NCI-H510A (cell line): ENCODE data around the gene CDC42BPA.
"Not testable (repeated sequence)": the region's sequence is repeated elsewhere in the genome, so short reads cannot be mapped to it uniquely, and the experiment has no call there.

ENCODE experiments used
- DNase-seq: peaks from one replicate; lab custom pipeline; 2025; lab: John Stamatoyannopoulos, UW

CDC42BPA gene

GRCh38 chr1:227306689-227307088, 11.6 kb downstream of the CDC42BPA start:
- no peak for DNase-seq

DNA sequence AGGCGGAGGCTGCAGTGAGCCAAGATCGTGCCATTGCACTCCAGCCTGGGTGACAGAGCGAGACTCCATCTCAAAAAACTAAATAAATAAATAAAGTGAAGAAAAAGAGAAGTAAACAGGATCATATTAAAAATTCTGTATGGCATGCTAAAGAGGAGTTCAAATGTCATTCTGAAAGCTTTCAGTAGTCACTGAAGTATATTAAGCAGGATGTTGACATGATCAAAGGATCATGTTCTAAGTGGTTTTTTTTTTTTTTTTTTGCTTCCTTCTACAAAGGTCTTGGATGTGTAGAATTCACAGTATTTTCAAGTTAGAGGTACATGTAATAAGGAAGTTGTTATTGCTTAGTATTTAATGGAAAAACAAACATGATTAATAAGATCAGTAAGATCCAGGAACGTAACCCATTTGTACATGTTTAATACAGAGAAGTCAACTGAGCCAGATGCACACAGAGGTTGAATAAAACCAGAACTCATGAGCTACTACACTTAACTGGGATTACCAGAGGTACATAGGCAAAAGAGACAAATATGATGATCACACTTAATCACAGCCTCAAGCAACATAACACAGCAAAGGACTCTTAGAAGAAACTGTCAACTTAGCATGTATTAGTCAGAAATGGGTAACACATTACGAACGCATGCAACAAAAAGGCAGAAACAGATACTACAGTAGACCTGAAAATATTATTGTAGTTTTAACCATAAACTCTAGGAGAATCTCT, 12.2 kb downstream of the CDC42BPA start:
- DNase-seq, result no peak

DNA sequence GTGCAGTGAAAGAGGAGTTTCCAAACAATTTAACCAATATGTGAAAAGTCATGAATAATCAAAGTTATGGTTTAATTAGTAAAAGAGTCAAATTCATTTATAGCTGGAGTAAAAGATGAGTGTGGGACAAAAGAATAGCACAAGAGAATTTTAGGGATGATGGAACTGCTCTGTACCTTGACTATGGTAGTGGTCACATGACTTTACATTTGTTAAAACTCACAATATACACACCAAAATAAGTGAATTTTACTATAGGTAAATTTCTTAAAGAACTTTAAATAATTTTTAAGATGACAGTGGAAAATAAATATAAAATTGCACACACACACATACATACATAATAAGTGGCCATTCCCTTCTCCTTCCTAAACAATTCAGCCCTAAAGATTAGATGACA, 13.6 kb downstream of the CDC42BPA start:
- DNase-seq, result no peak

GRCh38 chr1:227303662-227304061, 14.6 kb downstream of the CDC42BPA start:
- no peak for DNase-seq

GRCh38 chr1:227300682-227301081, 17.6 kb downstream of the CDC42BPA start:
- DNase-seq, result no peak

- DNase-seq, result no peak
Observed at GRCh38 chr1:227299688-227300087, 18.6 kb downstream of the CDC42BPA start.

GRCh38 chr1:227299241-227299627, 19.1 kb downstream of the CDC42BPA start:
- no peak for DNase-seq

GRCh38 chr1:227298512-227299240, 19.6 kb downstream of the CDC42BPA start:
- no peak for DNase-seq

DNA sequence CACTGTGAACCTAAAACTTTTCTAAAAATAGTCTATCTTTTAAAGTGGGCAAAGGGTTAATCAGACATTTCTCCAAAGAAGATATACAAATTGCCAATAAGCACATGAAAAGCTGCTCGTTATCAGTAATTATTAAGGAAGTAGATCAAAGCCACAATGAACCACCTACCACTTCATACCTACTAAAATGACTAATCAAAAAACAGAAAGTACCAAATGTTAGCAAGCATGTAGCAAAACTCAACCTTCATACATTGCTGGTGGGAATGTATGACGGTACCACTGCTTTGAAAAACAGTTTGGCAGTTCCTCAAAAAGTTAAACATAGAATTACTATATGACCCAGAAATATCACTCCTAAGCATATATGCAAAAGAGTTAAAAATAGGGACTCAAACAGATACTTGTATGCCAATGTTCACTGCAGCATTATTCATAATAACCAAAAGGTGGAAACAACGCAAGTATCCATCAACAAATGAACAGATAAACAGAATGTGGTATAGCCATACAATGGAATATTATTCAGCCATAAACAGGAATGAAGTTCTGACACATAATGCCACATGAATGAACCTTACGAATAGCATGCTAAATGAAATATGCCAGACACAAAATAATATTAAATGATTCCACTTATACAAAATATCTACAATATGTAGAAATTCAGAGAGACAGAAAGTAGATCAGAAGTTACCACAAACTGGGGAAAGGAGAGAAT, 21.1 kb downstream of the CDC42BPA start:
- no peak for DNase-seq

GRCh38 chr1:227295609-227296008, 22.7 kb downstream of the CDC42BPA start:
- DNase-seq, result no peak

DNA sequence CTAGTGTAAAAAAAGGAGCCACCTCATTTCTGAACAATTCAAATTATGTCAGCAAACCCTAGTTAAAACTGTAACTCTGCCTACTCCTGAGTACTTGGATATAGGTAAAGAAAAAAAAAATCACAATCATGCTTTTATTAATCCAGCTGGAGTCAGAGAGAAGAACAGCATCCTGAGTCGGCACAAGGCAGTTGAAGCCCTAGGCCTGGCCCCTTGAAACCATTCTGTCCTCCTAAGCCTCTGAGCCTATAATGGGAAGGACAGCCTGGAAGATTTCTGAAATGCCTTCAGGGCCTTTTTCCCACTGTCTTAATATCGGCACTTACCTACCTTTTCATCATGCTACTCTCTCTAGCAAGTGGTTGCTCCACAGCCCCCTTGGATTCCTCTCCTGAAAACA, 32.5 kb downstream of the CDC42BPA start:
- no peak for DNase-seq

- DNase-seq, result no peak
Observed at GRCh38 chr1:227281371-227281770, 36.9 kb downstream of the CDC42BPA start.

DNA sequence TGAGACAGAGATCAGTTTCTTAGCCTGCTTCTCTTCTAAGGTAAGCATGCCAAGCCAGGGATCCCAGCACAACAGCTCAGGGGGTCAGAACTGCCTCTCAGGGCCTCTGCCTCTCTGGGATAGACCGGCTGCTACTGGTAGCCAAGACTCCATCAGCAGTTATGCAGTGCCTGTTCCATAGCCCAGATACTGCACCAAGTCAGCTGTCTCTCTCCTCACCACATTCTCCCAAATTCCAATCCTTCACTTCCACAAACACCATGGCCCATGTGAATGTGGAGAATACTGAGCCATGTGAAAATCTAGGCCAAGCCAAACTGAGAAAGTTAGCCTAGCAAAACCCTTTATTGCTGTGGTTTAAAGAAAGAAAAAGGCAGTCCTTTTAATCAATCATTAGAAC, 37.5 kb downstream of the CDC42BPA start:
- no peak for DNase-seq

- DNase-seq, result not testable (repeated sequence)
Observed at GRCh38 chr1:227276156-227276693, 42.1 kb downstream of the CDC42BPA start.

- no peak for DNase-seq
Observed at GRCh38 chr1:227273557-227273956, 44.7 kb downstream of the CDC42BPA start.

- no peak for DNase-seq
Observed at GRCh38 chr1:227272428-227272827, 45.9 kb downstream of the CDC42BPA start.

DNA sequence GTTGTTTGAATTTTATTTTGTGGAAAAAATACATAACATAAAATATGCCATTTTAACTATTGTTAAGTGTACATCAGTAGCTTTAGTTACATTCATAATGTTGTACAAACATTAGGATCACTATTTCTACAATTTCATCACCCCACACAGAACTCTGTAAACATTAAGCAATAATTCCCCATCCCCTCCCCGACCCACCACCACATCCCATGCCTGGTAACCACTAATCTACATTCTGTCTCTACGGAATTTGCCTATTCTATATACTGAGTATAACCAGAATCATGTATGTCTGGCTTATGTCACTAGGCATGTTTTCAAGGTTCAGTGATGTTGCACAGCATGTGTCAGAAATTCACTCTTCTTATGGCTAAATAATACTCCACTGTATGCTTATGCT, 47.7 kb downstream of the CDC42BPA start:
- DNase-seq, result no peak

- no peak for DNase-seq
Observed at GRCh38 chr1:227268943-227269342, 49.3 kb downstream of the CDC42BPA start.

DNA sequence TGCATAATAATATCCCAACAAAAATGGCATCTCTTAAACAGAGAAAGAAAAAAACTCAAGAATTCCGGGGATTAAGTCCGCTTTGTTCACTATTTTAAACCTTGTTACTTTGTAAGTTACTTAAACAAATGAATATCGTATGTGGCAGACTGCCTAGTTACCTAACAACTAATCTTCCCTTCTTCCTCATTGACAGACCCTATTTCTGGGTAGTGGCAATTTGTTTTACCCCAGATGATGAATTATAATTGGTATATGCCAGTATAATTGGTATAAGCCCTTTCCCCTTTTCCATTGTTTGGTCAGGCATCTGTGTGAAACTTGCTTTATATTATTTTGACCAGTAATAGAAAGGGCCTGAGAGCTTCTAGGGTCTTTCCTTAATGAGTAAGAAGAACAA, 52.4 kb downstream of the CDC42BPA start:
- no peak for DNase-seq

- DNase-seq, result no peak
Observed at GRCh38 chr1:227263869-227264268, 54.4 kb downstream of the CDC42BPA start.

- DNase-seq, result no peak
Observed at GRCh38 chr1:227261501-227261900, 56.8 kb downstream of the CDC42BPA start.

GRCh38 chr1:227260433-227260832, 57.9 kb downstream of the CDC42BPA start:
- no peak for DNase-seq

DNA sequence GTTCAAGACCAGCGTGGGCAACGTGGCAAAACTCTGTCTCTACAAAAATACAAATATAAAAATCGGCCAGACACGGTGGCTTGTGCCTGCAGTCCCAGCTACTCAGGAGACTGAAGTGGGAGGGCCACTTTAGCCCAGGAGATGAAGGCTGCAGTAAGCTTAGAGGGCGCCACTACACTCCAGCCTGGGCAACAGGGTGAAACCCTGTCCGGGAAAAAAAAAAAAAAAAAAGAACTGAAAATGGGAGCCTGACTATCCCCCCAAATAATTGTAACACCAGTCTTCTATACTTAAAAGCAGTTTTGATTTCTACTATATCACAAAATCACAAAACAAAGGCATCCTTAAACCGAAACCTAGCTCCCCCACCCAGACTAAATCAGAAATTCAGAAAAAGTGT, 60.3 kb downstream of the CDC42BPA start:
- DNase-seq, result no peak
